WTC11 (cell line): Measurements from ENCODE around the gene LIX1L.

Experiments used
- ATF6 ChIP-seq: sonication (generic); formaldehyde crosslinking; IDR thresholded peaks from 2 replicates; pipeline ENCODE4 v1.8.1; 2023; ENCODE audit warnings: mild to moderate bottlenecking, missing genetic modification reagents
- CREB1 ChIP-seq: sonication (generic); formaldehyde crosslinking; IDR thresholded peaks from 2 replicates; pipeline ENCODE4 v1.8.0; 2023; ENCODE audit warnings: mild to moderate bottlenecking, missing genetic modification reagents
- CTCF ChIP-seq: fragments of 200-600 bp; IDR thresholded peaks from 2 replicates; pipeline ENCODE4 v1.8.0; 2022; ENCODE audit warnings: antibody characterized with exemption
- ELF4 ChIP-seq: sonication (generic); formaldehyde crosslinking; IDR thresholded peaks from 2 replicates; pipeline ENCODE4 v1.8.1; 2022; ENCODE audit warnings: low read depth, mild to moderate bottlenecking, moderate library complexity, missing genetic modification reagents
- ESRRA ChIP-seq: sonication (generic); formaldehyde crosslinking; IDR thresholded peaks from 2 replicates; pipeline ENCODE4 v1.8.1; 2022; ENCODE audit warnings: mild to moderate bottlenecking, missing genetic modification reagents, borderline replicate concordance
- FOXK1 ChIP-seq: sonication (generic); formaldehyde crosslinking; IDR thresholded peaks from 2 replicates; pipeline ENCODE4 v1.8.0; 2022; ENCODE audit warnings: mild to moderate bottlenecking, moderate library complexity, missing genetic modification reagents
- FOXP4 ChIP-seq: sonication (generic); formaldehyde crosslinking; IDR thresholded peaks from 2 replicates; pipeline ENCODE4 v1.8.0; 2022; ENCODE audit warnings: mild to moderate bottlenecking, missing genetic modification reagents
- KAT7 ChIP-seq: sonication (generic); formaldehyde crosslinking; IDR thresholded peaks from 2 replicates; pipeline ENCODE4 v1.8.1; 2023; ENCODE audit warnings: missing genetic modification reagents, mild to moderate bottlenecking, borderline replicate concordance
- NR1H2 ChIP-seq: sonication (generic); formaldehyde crosslinking; IDR thresholded peaks from 2 replicates; pipeline ENCODE4 v1.9.0; 2021; ENCODE audit warnings: mild to moderate bottlenecking, moderate library complexity, missing genetic modification reagents
- SMAD3 ChIP-seq: sonication (generic); formaldehyde crosslinking; IDR thresholded peaks from 2 replicates; pipeline ENCODE4 v1.8.0; 2022; ENCODE audit warnings: missing genetic modification reagents, mild to moderate bottlenecking, borderline replicate concordance
- SP1 ChIP-seq: sonication (generic); formaldehyde crosslinking; conservative IDR thresholded peaks from 2 replicates; pipeline ENCODE4 v1.8.1; 2022; ENCODE audit warnings: missing genetic modification reagents
- ZBTB21 ChIP-seq: sonication (generic); formaldehyde crosslinking; IDR thresholded peaks from 2 replicates; pipeline ENCODE4 v1.8.1; 2023; ENCODE audit warnings: mild to moderate bottlenecking, missing genetic modification reagents, borderline replicate concordance
- ZNF232 ChIP-seq: sonication (generic); formaldehyde crosslinking; IDR thresholded peaks from 2 replicates; pipeline ENCODE4 v1.8.0; 2022; ENCODE audit warnings: mild to moderate bottlenecking, missing genetic modification reagents
- ZNF512 ChIP-seq: sonication (generic); formaldehyde crosslinking; IDR thresholded peaks from 2 replicates; pipeline ENCODE4 v1.8.1; 2022; ENCODE audit warnings: missing genetic modification reagents, borderline replicate concordance

- TF ChIP-seq CTCF (no peak), FOXP4 (CRISPR knock-in tag) (no peak), ESRRA (CRISPR knock-in tag) (no peak), ZNF232 (CRISPR knock-in tag) (no peak), ZBTB21 (CRISPR knock-in tag) (no peak), ATF6 (CRISPR knock-in tag) (no peak), FOXK1 (no peak), ELF4 (CRISPR knock-in tag) (no peak), CREB1 (CRISPR knock-in tag) (no peak), SP1 (no peak), ZNF512 (no peak), KAT7 (CRISPR knock-in tag) (no peak), NR1H2 (no peak), SMAD3 (CRISPR knock-in tag) (no peak)
Measured at GRCh38 chr1:145990249-145990855, 32.5 kb upstream of the LIX1L start.
